Nephron progenitor cell (in vitro differentiated cells): ENCODE data around the gene GNAT3.

Source experiments
- DNase-seq: peaks from one replicate; pipeline ENCODE4 v3.0.0; 2021
- H3K27ac Mint-ChIP-seq: 2 replicates; pipeline ENCODE4 v1.8.0; 2021; ENCODE audit warnings: mild to moderate bottlenecking, moderate library complexity, mixed read lengths
- H3K27me3 Mint-ChIP-seq: 2 replicates; pipeline ENCODE4 v1.8.0; 2021; ENCODE audit warnings: mild to moderate bottlenecking, low read depth, mixed read lengths; ENCODE audit not compliant: poor library complexity
- H3K36me3 Mint-ChIP-seq: 2 replicates; pipeline ENCODE4 v1.8.0; 2021; ENCODE audit warnings: low read depth, mixed read lengths
- H3K4me1 Mint-ChIP-seq: 2 replicates; pipeline ENCODE4 v1.8.0; 2021; ENCODE audit warnings: mixed read lengths
- H3K4me3 Mint-ChIP-seq: 2 replicates; pipeline ENCODE4 v1.8.0; 2021; ENCODE audit warnings: mild to moderate bottlenecking, moderate library complexity, mixed read lengths
- H3K9me3 Mint-ChIP-seq: 2 replicates; pipeline ENCODE4 v1.8.0; 2021; ENCODE audit warnings: mild to moderate bottlenecking, moderate library complexity, mixed read lengths
- TF ChIP-seq, protein P1 (sequence below): fragments of 200-600 bp; sonication (generic); IDR thresholded peaks from 2 replicates; pipeline ENCODE4 v1.5.0; 2021; ENCODE audit warnings: antibody characterized with exemption

Gene GNAT3

GRCh38 chr7:80459776-80460510 lies 51.9 kb downstream of the GNAT3 start:
- TF ChIP-seq, protein P1, sequence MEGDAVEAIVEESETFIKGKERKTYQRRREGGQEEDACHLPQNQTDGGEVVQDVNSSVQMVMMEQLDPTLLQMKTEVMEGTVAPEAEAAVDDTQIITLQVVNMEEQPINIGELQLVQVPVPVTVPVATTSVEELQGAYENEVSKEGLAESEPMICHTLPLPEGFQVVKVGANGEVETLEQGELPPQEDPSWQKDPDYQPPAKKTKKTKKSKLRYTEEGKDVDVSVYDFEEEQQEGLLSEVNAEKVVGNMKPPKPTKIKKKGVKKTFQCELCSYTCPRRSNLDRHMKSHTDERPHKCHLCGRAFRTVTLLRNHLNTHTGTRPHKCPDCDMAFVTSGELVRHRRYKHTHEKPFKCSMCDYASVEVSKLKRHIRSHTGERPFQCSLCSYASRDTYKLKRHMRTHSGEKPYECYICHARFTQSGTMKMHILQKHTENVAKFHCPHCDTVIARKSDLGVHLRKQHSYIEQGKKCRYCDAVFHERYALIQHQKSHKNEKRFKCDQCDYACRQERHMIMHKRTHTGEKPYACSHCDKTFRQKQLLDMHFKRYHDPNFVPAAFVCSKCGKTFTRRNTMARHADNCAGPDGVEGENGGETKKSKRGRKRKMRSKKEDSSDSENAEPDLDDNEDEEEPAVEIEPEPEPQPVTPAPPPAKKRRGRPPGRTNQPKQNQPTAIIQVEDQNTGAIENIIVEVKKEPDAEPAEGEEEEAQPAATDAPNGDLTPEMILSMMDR = no peak
- no peaks in the 10 kb centered on the region for H3K4me1 Mint-ChIP-seq
- H3K36me3 Mint-ChIP-seq = no peaks in the 10 kb centered on the region
- H3K27me3 Mint-ChIP-seq = no peaks in the 10 kb centered on the region
- DNase-seq = no peak
- H3K9me3 Mint-ChIP-seq = no peaks in the 10 kb centered on the region
- H3K27ac Mint-ChIP-seq = no peak overlapping the region
- H3K4me3 Mint-ChIP-seq = no peak overlapping the region

GRCh38 chr7:80458822-80459725 lies 52.8 kb downstream of the GNAT3 start:
- TF ChIP-seq, protein P1 = no peak
- H3K9me3 Mint-ChIP-seq = no peaks in the 10 kb centered on the region
- no peak overlapping the region for H3K4me3 Mint-ChIP-seq
- no peak overlapping the region for H3K27ac Mint-ChIP-seq
- H3K4me1 Mint-ChIP-seq = no peaks in the 10 kb centered on the region
- DNase-seq = no peak
- H3K36me3 Mint-ChIP-seq = no peaks in the 10 kb centered on the region
- H3K27me3 Mint-ChIP-seq = no peaks in the 10 kb centered on the region

DNA sequence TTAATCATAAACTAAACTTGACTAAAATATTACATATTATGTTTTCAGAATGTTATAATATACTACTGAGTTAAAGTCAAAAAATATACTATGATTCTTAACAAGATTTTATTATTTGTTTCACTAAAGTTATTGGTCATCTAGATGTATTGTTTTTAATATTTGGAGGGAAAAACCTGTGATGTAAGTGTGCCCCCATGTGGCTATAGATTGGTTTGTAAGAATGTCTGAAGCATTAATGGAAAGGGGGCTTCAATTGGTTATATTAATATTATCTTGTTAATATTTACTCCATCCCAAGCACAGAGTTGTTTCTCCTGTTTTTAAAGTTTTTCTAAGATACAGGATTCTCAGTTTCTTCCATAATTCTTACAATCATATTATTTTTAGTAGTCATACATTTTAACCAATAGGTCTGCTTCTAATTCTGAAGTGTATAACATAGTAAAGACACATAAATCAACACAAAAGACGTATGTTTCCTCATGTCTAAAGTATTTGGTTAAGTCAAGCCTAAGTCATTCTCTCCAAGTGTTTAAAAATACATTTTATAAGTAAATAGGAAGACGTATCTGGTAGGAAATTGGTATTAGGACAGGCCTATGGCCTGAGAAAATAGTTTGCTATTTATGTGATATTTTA lies 58.0 kb downstream of the GNAT3 start:
- DNase-seq = no peak
- TF ChIP-seq, protein P1 = peak; percentile 43
- Mint-ChIP-seq H3K27ac (no peak overlapping the region), H3K4me1 (no peaks in the 10 kb centered on the region), H3K4me3 (no peak overlapping the region), H3K36me3 (no peaks in the 10 kb centered on the region), H3K27me3 (no peaks in the 10 kb centered on the region), H3K9me3 (peaks cover 8% of the 10 kb centered on the region)

GRCh38 chr7:80450621-80451308 lies 61.1 kb downstream of the GNAT3 start:
- DNase-seq = no peak
- no peak overlapping the region for H3K4me3 Mint-ChIP-seq

DNA sequence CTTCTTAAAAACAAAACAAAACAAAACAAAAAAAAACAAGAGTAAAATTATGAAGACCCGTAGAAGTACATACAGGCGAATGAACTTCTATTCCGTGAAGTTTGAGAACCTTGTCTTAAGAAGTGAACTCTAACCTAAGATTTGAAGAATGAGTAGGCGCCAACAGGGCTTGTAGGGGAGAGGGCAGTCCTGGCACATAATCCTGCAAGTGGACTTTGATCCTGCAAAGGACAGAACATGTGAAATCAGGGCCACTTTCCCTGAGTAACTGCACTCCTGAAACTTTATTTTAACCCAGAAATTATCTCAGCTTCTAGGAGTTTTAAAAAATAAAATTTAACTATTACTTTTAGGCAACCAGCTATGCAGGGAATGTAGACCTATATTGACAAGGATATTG lies 62.0 kb downstream of the GNAT3 start:
- no peaks in the 10 kb centered on the region for H3K27me3 Mint-ChIP-seq
- TF ChIP-seq, protein P1 = no peak
- no peak overlapping the region for H3K4me3 Mint-ChIP-seq
- peaks cover 8% of the 10 kb centered on the region for H3K9me3 Mint-ChIP-seq
- no peaks in the 10 kb centered on the region for H3K36me3 Mint-ChIP-seq
- H3K4me1 Mint-ChIP-seq = no peaks in the 10 kb centered on the region
- DNase-seq = no peak
- no peak overlapping the region for H3K27ac Mint-ChIP-seq

More at GRCh38 chr7:80450621-80451308, 61.1 kb downstream of the GNAT3 start:
- TF ChIP-seq, protein P1 = no peak
- peaks cover 8% of the 10 kb centered on the region for H3K9me3 Mint-ChIP-seq
- H3K27ac Mint-ChIP-seq = no peak overlapping the region
- H3K27me3 Mint-ChIP-seq = no peaks in the 10 kb centered on the region
- no peaks in the 10 kb centered on the region for H3K4me1 Mint-ChIP-seq
- no peaks in the 10 kb centered on the region for H3K36me3 Mint-ChIP-seq
